ENCODE measurements around the gene DPAGT1.

GRCh38 chr11:119085437-119085847 lies 16.2 kb downstream of the DPAGT1 start:
- TF ChIP-seq GATA2 (IDR thresholded peaks at IDR 0.05; ENCODE audit: low read depth, low read length) (0 out of 2 replicates have a peak, but pooled peaks have one; percentile 27), GATA3 (IDR thresholded peaks at IDR 0.05; ENCODE audit: low read depth, low read length) (no peak)
